SK-N-SH treated with all-trans-retinoic acid at 6 μM for 48 hours (cell line): ENCODE data around the gene IFT27.

ENCODE experiments used
- ATAC-seq: fragments of 200-7000 bp; cut with Tn5 transposase; 3 replicates; pipeline ENCODE4 v1.9.1; 2020; ENCODE audit warnings: mild to moderate bottlenecking, moderate library complexity
- ARNTL ChIP-seq: fragments of 450-650 bp; formaldehyde crosslinking; IDR thresholded peaks from 2 replicates; pipeline ENCODE4 v1.5.0; 2020; ENCODE audit warnings: low read depth, mild to moderate bottlenecking, moderate library complexity, borderline replicate concordance
- BACH2 ChIP-seq: fragments of 250-450 bp; sonication (Bioruptor Pico); IDR thresholded peaks from 2 replicates; pipeline ENCODE4 v1.9.0; 2021; ENCODE audit warnings: mild to moderate bottlenecking, borderline replicate concordance
- CREB5 ChIP-seq: fragments of 250-450 bp; sonication (Bioruptor Pico); IDR thresholded peaks from 2 replicates; pipeline ENCODE4 v1.5.1; 2020; ENCODE audit warnings: low read depth, mild to moderate bottlenecking, moderate library complexity
- CSDC2 ChIP-seq: fragments of 250-450 bp; sonication (Bioruptor Pico); IDR thresholded peaks from 2 replicates; pipeline ENCODE4 v1.5.0; 2020; ENCODE audit warnings: mild to moderate bottlenecking, moderate library complexity
- CSRNP3 ChIP-seq: fragments of 250-450 bp; sonication (Bioruptor Pico); IDR thresholded peaks from 2 replicates; pipeline ENCODE4 v1.5.1; 2021; ENCODE audit warnings: mild to moderate bottlenecking, moderate library complexity
- ESRRG ChIP-seq: fragments of 250-450 bp; sonication (Bioruptor Pico); IDR thresholded peaks from 2 replicates; pipeline ENCODE4 v1.6.1; 2021; ENCODE audit warnings: mild to moderate bottlenecking
- GLIS3 ChIP-seq: fragments of 250-450 bp; sonication (Bioruptor Pico); IDR thresholded peaks from 2 replicates; pipeline ENCODE4 v1.5.0; 2020; ENCODE audit warnings: mild to moderate bottlenecking, moderate library complexity
- OSR1 ChIP-seq: fragments of 250-450 bp; sonication (Bioruptor Pico); IDR thresholded peaks from 2 replicates; pipeline ENCODE4 v1.8.0; 2022; ENCODE audit warnings: moderate library complexity, mild to moderate bottlenecking, inconsistent platforms
- PATZ1 ChIP-seq: fragments of 250-450 bp; sonication (Bioruptor Pico); IDR thresholded peaks from 2 replicates; pipeline ENCODE4 v1.8.0; 2020; ENCODE audit warnings: mild to moderate bottlenecking, moderate library complexity, borderline replicate concordance
- POU6F1 ChIP-seq: fragments of 250-450 bp; sonication (Bioruptor Pico); IDR thresholded peaks from 2 replicates; pipeline ENCODE4 v1.8.0; 2021; ENCODE audit warnings: low read depth, mild to moderate bottlenecking, moderate library complexity, borderline replicate concordance
- PPARA ChIP-seq: fragments of 250-450 bp; sonication (Bioruptor Pico); IDR thresholded peaks from 2 replicates; pipeline ENCODE4 v1.5.0; 2020; ENCODE audit warnings: mild to moderate bottlenecking, borderline replicate concordance
- RARB ChIP-seq: fragments of 250-450 bp; sonication (Bioruptor Pico); IDR thresholded peaks from 2 replicates; pipeline ENCODE4 v1.8.0; 2021; ENCODE audit warnings: mild to moderate bottlenecking, moderate library complexity
- SNAI2 ChIP-seq: fragments of 250-450 bp; sonication (Bioruptor Pico); IDR thresholded peaks from 2 replicates; pipeline ENCODE4 v1.5.0; 2020; ENCODE audit warnings: mild to moderate bottlenecking, moderate library complexity
- TCF4 ChIP-seq: fragments of 250-450 bp; sonication (Bioruptor Pico); IDR thresholded peaks from 2 replicates; pipeline ENCODE4 v1.8.0; 2021; ENCODE audit warnings: mild to moderate bottlenecking, moderate library complexity, borderline replicate concordance
- TOX ChIP-seq: fragments of 250-450 bp; sonication (Bioruptor Pico); IDR thresholded peaks from 2 replicates; pipeline ENCODE4 v1.8.0; 2021; ENCODE audit warnings: mild to moderate bottlenecking, moderate library complexity, borderline replicate concordance
- TSHZ2 ChIP-seq: fragments of 250-450 bp; sonication (Bioruptor Pico); IDR thresholded peaks from 2 replicates; pipeline ENCODE4 v1.5.0; 2020; ENCODE audit warnings: mild to moderate bottlenecking, moderate library complexity
- ZC3H10 ChIP-seq: fragments of 250-450 bp; sonication (Bioruptor Pico); IDR thresholded peaks from 2 replicates; pipeline ENCODE4 v1.5.1; 2021; ENCODE audit warnings: mild to moderate bottlenecking, moderate library complexity
- ZFP3 ChIP-seq: fragments of 250-450 bp; sonication (Bioruptor Pico); IDR thresholded peaks from 2 replicates; pipeline ENCODE4 v1.5.0; 2020; ENCODE audit warnings: mild to moderate bottlenecking, moderate library complexity
- ZNF565 ChIP-seq: fragments of 450-650 bp; formaldehyde crosslinking; conservative IDR thresholded peaks from 2 replicates; pipeline ENCODE4 v1.5.0; 2020; ENCODE audit warnings: low read depth, mild to moderate bottlenecking, moderate library complexity
- ZNF70 ChIP-seq: fragments of 450-650 bp; formaldehyde crosslinking; IDR thresholded peaks from 2 replicates; pipeline ENCODE4 v1.5.0; 2020; ENCODE audit warnings: mild to moderate bottlenecking, moderate library complexity
- ZNF8 ChIP-seq: fragments of 450-650 bp; formaldehyde crosslinking; IDR thresholded peaks from 2 replicates; pipeline ENCODE4 v1.5.0; 2020; ENCODE audit warnings: mild to moderate bottlenecking, moderate library complexity

Gene IFT27

GRCh38 chr22:36741204-36741793 lies 34.6 kb downstream of the IFT27 start:
- TF ChIP-seq RARB (CRISPR knock-in tag) (no peak), ZNF565 (CRISPR knock-in tag) (no peak), POU6F1 (no peak), GLIS3 (CRISPR knock-in tag) (no peak), ARNTL (CRISPR knock-in tag) (no peak), PPARA (CRISPR knock-in tag) (no peak), ZFP3 (no peak), TOX (CRISPR knock-in tag) (no peak), CSRNP3 (CRISPR knock-in tag) (no peak), ZNF8 (CRISPR knock-in tag) (no peak), ZC3H10 (CRISPR knock-in tag) (no peak), CSDC2 (CRISPR knock-in tag) (no peak), ZNF70 (CRISPR knock-in tag) (no peak), CREB5 (CRISPR knock-in tag) (no peak), PATZ1 (CRISPR knock-in tag) (no peak), TCF4 (CRISPR knock-in tag) (no peak), OSR1 (CRISPR knock-in tag) (no peak)
- TF ChIP-seq, all 23 proteins: peak for 0
- ATAC-seq = peak; percentile 51; the same call in 1 of the 3 replicates

- ATAC-seq = no peak
- TF ChIP-seq ZFP3 = no peak
These were observed 35.2 kb downstream of the IFT27 start for GRCh38 chr22:36740716-36741115.

GRCh38 chr22:36739185-36739584 lies 36.7 kb downstream of the IFT27 start:
- no peak for ATAC-seq
- no peak for TF ChIP-seq TOX (CRISPR knock-in tag)
- TF ChIP-seq CREB5 (CRISPR knock-in tag) = no peak
- no peak for TF ChIP-seq CSDC2 (CRISPR knock-in tag)
- TF ChIP-seq BACH2 (CRISPR knock-in tag) = no peak
- no peak for TF ChIP-seq ZNF8 (CRISPR knock-in tag)
- TF ChIP-seq POU6F1 = no peak
- TF ChIP-seq TSHZ2 (CRISPR knock-in tag) = no peak
- no peak for TF ChIP-seq ESRRG
- TF ChIP-seq SNAI2 (CRISPR knock-in tag) = no peak
- TF ChIP-seq PPARA (CRISPR knock-in tag) = no peak
- no peak for TF ChIP-seq GLIS3 (CRISPR knock-in tag)
- no peak for TF ChIP-seq ZC3H10 (CRISPR knock-in tag)
- TF ChIP-seq, all 23 proteins: peak for 0
